ENCODE results near the gene COL4A5.
"Not testable (repeated sequence)": the region's sequence is repeated elsewhere in the genome, so short reads cannot be mapped to it uniquely, and the experiment has no call there.

COL4A5 gene

DNA sequence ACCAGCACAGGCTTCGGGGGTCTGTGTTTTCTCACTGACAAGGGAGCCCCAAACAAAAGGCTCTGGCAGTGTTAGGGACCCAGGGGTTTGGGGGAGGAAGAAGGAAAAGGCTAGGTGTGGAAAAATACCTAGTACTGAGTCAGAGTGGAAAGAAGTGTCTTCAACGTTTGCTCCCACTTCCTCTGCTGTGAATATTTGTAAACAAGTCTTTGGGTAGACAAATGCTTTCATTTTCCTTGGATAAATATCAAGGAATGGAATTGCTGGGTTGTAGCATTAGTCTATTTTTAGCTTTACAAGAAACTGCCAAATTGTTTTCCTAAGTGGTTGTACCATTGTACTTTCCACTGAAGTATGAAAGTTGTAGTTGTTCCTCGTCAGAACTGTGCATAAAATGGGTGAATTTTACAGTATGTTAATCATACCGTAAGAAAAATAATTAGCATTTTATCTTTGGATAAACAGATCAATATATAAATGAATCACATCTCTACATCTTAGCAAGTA is 17.4 kb downstream of the COL4A5 start:
- no peak for DNase-seq

DNA sequence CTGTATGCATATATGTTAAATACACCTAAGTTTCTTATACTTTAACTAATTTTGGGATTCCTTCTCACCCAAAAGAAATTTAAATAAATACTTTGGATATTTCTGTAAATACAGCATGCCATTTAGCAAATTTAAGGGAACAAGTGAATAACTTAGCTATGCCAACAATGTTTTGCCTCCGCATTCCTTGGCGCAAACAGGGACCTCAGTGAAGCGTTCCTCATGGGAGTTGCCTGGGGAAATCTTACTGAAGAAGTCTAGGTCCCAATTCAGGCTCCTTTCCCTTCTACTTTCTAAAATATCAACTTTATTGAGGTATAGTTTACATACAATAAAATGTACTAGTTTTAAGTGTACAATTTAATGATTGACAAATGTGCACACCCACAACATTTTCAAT is 25.0 kb downstream of the COL4A5 start:
- DNase-seq, result no peak

- DNase-seq, result no peak
These were observed 28.8 kb downstream of the COL4A5 start for GRCh38 chrX:108468486-108468885.

- DNase-seq, result no peak
These were observed 34.3 kb downstream of the COL4A5 start for GRCh38 chrX:108473979-108474378.

- not testable (repeated sequence) for DNase-seq
These were observed 41.9 kb downstream of the COL4A5 start for GRCh38 chrX:108481528-108481927.

DNA sequence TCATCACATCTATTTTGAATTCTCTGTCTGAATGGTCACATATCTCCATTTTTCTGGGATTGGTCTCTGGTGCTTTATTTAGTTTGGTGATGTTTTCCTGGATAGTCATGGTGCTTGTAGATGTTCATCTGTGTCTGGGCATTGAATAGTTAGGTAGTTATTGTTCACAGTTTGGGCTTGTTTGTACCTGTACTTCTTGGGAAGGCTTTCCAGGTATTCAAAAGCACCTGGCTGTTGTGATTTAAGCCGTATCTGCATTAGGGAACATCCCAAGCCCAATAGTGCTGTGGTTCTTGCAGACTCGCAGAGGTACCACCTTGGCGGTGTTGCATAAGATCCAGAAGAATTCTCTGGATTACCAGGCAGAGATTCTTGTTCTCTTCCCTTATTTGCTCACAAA is 44.6 kb downstream of the COL4A5 start:
- no peak for DNase-seq

- DNase-seq, result no peak
These were observed 46.3 kb downstream of the COL4A5 start for GRCh38 chrX:108485960-108486359.

DNA sequence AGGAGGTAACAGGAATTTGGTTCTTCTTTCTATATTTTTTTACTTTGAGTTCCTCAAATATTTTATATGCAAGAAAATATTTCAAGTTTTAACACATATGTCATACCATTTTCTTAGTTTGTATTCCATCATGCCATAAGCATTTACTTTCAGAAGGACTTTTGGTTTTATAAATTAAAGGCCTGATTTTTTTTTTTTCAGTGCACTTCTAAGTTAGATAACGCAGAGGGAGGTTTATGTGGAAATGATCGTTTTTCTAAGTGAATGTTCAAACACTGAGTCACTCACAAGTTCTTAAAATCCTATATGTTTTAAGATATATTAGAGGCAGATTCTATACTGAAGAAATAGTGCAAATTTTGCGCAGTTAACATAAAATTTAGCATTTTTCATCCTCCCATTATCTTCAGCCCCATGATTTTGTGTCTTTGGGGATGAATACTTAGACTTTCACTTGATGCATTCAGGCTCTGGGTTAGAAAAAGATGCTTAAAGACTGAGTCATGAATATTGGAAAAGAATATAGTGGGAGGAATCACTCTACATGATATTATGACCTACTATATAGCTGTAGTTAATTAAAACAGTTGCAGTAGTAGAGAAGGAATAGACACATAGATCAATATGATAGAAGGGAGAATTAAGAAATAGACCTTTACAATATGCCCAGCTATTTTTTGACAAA is 54.9 kb downstream of the COL4A5 start:
- no peak for DNase-seq

DNA sequence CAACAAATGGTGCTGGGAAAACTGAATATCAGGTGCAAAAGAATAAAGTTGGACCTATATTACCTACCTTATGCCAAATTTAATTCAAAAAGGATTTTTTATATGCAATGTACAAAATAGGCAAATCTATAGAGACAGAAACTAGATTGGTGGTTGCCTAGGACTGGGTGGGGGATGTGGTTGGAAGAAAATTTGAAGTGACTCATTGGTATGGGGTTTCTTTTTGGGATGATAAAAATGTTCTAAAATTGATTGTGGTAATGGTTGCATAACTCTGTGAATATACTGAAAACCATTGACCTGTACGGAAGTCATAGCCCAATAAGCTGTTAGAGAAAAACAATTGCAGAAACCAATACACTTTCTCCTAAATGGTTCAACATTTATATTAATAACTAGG is 72.1 kb downstream of the COL4A5 start:
- DNase-seq, result no peak

DNA sequence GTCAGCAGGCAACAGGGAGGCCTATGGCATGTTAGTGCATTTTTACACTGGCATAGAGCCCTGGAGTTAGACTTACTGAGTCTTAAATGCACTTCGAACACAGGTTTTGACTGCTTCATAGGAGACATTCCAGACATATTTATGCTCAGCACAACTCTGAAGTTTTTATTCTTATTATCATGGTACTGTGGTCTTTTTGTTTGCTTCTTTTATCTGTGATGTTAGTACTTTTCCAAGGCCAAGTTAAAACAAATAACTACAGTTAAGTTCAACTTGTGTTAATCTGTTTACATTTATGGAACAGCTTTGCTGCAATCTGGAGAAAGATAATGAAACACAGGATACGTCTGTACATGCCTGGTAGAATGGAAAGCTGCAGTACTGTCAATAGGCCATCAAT is 76.5 kb downstream of the COL4A5 start:
- DNase-seq, result no peak

GRCh38 chrX:108527724-108528123 is 88.1 kb downstream of the COL4A5 start:
- no peak for DNase-seq

DNA sequence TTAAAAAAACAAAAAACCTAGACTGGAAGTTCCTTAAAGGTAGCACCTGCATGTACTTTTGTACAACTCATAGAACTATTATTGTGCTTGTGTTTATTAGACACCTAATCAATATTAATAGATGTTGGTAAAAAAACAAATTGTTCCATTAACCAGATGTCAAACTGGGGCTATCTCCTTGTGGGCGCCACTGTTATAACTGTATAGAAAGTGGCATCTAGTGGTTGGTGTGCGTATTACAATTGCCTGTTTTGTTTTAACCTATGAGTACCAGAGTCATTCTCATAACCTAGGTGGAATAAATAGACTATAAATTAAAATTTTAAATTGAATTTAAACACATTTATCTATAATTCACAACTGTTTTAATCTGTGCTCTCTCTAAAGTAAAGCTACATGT is 97.4 kb downstream of the COL4A5 start:
- DNase-seq, result peak; percentile 36

- no peak for DNase-seq
These were observed 101.6 kb downstream of the COL4A5 start for GRCh38 chrX:108541286-108541685.

DNA sequence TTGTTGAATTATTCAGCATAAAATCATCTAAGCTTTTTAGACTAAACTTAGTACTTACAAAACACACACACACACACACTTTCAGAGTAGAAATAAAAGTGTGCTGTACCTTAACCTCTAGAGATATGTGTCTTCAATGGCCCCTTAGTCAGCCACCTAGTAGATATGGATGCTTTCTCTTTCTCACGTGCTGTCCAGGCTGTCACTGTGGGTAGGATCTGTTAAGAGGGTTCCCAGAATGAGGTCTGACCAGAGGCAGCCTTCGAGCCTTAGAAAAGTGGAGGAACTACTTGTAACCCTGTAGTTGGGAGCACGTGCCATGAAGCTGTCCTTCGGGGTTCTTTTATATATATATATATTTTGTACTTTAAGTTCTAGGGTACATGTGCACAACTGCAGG is 117.9 kb downstream of the COL4A5 start:
- no peak for DNase-seq

- no peak for DNase-seq
These were observed 118.6 kb downstream of the COL4A5 start for GRCh38 chrX:108558217-108558616.

- no peak for DNase-seq
These were observed 133.5 kb downstream of the COL4A5 start for GRCh38 chrX:108573136-108573535.

DNA sequence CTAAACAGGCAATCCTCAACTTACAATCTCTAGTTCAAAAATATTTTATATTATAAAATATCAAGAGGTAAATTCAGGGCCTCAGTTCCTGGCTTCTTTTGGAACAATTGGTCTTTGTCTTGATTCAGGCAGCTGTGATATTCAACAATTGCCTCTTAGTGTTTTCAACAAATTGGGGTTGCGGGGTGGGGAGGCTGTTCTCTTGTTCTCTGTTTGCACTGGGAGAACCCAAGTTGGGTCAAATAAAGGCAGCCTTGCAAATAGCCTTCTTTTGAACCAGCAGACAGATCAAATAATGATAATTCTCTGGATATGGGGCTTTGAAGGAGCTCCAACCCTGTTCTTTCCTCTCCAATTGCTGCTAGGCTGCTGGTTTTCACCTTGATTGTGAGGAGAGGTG is 142.5 kb downstream of the COL4A5 start:
- no peak for DNase-seq

DNA sequence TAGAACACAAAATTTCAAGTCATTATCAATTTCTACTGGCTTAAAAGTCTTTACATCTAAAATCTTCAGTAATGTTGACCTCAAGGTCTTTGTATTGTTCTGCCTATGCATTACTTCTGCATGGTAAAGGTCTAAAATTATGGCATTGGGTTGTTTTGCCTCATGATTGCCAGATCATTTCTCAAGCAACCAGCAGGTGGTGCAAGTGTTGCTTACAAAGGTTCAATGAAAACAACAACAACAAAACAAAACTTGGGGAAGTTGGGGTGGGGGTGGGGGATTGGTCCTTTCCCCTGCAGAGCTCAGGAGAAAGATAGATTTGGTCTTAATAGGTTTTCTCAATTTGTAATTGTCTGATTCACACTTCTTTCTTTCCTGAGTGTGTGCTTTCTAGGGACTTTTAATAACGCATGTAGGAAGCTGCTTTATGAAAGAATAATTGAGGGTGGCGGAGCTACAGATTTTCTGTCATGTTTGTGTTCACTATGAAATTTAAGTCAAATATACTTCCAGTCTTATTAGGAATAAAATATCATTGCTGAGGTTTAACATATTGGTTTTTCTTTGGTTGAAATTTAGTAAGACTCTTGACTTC is 145.1 kb downstream of the COL4A5 start:
- peak; percentile 24 for DNase-seq

GRCh38 chrX:108590496-108590895 is 150.9 kb downstream of the COL4A5 start:
- no peak for DNase-seq

DNA sequence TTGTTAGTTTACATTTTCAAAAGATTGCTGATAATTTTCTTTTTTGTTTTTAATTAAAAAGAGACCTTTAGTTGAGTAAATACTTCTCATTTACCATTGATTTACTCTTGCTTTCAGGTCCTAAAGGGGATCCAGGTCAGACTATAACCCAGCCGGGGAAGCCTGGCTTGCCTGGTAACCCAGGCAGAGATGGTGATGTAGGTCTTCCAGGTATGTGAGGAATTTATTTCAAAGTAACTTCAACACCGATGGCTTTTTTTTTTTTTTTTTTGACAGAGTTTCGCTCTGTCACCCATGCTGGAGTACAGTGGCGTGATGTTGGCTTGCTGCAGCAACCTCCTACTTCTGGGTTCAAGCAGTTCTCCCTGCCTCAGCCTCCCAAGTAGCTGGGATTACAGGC is 161.6 kb downstream of the COL4A5 start:
- DNase-seq, result no peak

GRCh38 chrX:108610141-108610540 is 170.5 kb downstream of the COL4A5 start:
- DNase-seq, result no peak

DNA sequence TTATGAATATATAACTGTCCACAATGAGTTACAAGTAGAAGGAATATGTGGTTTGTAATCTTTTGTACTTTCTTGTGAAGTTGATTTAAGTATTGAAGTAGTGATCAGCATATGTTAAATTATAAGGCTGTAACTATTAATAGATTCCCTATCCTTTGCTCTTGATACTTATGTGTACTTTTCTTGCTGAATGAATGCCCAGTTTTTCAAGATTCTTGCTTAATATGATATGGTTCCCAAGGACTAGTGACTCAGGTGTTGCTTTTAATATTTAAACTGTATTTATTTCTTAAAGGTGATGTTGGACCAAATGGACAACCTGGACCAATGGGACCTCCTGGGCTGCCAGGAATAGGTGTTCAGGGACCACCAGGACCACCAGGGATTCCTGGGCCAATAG is 175.0 kb downstream of the COL4A5 start:
- no peak for DNase-seq

DNA sequence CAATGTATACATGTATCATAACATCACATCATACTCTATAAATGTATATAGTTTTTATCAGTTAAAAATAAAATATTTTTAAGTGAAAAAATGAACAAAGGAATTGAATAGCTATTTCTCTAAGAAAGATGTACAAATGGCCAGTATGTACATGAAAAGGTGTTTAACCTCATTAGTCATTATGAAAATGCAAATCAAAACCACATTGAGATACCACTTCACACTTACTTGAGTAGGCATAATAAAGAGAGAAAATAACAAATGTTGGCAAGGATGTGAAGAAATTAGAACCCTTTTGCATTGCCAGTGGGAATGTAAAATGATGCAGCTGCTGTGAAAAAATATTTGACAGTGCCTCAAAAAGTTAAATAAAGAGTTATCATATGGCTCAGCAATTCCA is 201.2 kb downstream of the COL4A5 start:
- no peak for DNase-seq

DNA sequence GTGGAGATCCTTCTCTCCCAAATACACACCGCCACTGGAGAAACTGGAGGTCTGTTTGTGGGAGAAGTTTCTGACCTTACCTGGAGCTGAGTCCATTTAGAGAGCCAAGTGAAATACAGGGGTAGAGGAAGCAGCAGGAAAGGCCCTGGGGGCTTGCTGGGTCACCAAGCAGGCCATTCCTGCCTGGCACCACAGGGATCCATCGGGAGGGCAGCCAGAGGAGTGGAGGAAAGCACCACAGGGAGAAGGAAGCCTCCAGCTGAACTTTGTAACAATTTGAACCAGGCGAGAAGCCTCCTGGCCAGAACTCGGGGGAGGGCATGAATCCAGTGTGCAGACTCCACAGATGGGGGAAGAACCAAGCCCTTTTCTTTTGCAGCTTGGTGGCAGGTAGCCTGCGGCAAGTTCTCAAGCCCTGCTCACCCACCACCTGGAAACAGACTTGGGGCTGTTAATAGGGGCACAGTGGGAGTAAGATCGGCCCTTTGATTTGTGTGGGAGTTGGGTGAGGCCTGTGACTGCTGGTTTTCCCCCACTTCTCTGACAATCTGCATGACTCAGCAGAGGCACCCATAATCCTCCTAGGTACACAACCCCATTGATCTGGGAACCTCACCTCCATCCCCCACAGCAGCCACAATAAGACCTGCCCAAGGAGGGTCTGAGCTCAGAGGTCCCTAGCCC is 202.1 kb downstream of the COL4A5 start:
- DNase-seq, result no peak
